ENCODE results near the gene NOX3. TPM values are rescaled to one million over a fixed set of nuclear protein-coding genes. Genes with fewer than 3 reads are reported as not detected.

NOX3 gene
- total RNA-seq, 1 experiment from 2014 or later = not detected

DNA sequence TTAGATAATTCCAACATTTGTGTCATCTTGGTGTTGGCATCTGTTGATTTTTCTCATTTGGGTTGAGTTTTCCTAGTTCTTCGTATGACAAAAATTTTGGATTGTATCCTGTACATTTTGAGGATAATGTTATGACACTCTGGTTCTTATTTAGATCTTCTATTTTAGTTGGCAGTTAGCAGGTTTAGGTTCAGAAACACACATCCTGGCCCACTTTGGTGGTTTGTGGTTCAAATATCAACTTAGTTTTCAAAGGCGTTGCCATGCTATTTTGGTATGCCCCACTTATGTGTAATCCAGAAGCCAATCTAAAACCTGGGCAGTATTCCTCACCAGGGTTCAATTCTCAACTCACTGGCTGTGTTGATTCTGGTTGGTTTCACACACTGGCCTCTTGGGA, 68.2 kb downstream of the NOX3 start:
- Histone ChIP-seq H3K9ac (ENCODE audit: extremely low read depth, insufficient read length, low read length) (no peak overlapping the region), H4K91ac (ENCODE audit: insufficient read length, low read depth, low read length) (no peak overlapping the region)
- TF ChIP-seq, protein P1, sequence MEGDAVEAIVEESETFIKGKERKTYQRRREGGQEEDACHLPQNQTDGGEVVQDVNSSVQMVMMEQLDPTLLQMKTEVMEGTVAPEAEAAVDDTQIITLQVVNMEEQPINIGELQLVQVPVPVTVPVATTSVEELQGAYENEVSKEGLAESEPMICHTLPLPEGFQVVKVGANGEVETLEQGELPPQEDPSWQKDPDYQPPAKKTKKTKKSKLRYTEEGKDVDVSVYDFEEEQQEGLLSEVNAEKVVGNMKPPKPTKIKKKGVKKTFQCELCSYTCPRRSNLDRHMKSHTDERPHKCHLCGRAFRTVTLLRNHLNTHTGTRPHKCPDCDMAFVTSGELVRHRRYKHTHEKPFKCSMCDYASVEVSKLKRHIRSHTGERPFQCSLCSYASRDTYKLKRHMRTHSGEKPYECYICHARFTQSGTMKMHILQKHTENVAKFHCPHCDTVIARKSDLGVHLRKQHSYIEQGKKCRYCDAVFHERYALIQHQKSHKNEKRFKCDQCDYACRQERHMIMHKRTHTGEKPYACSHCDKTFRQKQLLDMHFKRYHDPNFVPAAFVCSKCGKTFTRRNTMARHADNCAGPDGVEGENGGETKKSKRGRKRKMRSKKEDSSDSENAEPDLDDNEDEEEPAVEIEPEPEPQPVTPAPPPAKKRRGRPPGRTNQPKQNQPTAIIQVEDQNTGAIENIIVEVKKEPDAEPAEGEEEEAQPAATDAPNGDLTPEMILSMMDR (conservative IDR thresholded peaks at IDR 0.05) = no peak

More for the DNA sequence above, 68.2 kb downstream of the NOX3 start:
- Mint-ChIP-seq H3K36me3 (ENCODE audit: insufficient read depth in 1 of 3, low read depth in 3 of 3) (no peaks in the 10 kb centered on the region; a peak in 1 of 7 replicates), H3K27ac (no peak overlapping the region), H3K4me1 (no peaks in the 10 kb centered on the region), H3K9me3 (no peaks in the 10 kb centered on the region), H3K27me3 (ENCODE audit: low read depth) (no peaks in the 10 kb centered on the region), H3K4me3 (no peak overlapping the region)
- no peaks in the 10 kb centered on the region for H3K79me2 ChIP-seq (ENCODE audit: insufficient read depth, low read length)
- H3K56ac ChIP-seq (ENCODE audit: insufficient read length, low read depth, low read length) = no peak overlapping the region
- H3K79me1 ChIP-seq (ENCODE audit: insufficient read depth, low read depth, low read length, poor library complexity, severe bottlenecking) = no peaks in the 10 kb centered on the region
- H3K4ac ChIP-seq (ENCODE audit: low read depth, low read length) = no peak overlapping the region
- H2BK12ac ChIP-seq (ENCODE audit: insufficient read length, low read depth, low read length) = no peak overlapping the region
- no peak overlapping the region for H2BK20ac ChIP-seq (ENCODE audit: low read depth, low read length, poor library complexity, severe bottlenecking)
- H4K20me1 ChIP-seq (ENCODE audit: control insufficient read depth, insufficient read depth, insufficient read length) = no peaks in the 10 kb centered on the region
- no peak overlapping the region for H3K27ac ChIP-seq (ENCODE audit: insufficient read length, low read depth, low read length)
- H3K14ac ChIP-seq (ENCODE audit: insufficient read depth, low read length) = no peak overlapping the region
- DNase-seq = no peak
- H2BK120ac ChIP-seq (ENCODE audit: low read depth, low read length, poor library complexity, severe bottlenecking) = no peak overlapping the region
- H4K8ac ChIP-seq (replicated peaks; ENCODE audit: insufficient read length, low read depth, low read length) = no peak overlapping the region
- H3K27me3 ChIP-seq (ENCODE audit: insufficient read depth, low read length) = no peaks in the 10 kb centered on the region
- no peaks in the 10 kb centered on the region for H3K23me2 ChIP-seq (ENCODE audit: insufficient read length, low read depth, low read length, poor library complexity, severe bottlenecking)
- H4K5ac ChIP-seq (ENCODE audit: insufficient read length, low read depth, low read length) = no peak overlapping the region
- no peak overlapping the region for H3K4me2 ChIP-seq (ENCODE audit: insufficient read depth, insufficient read length, low read length)
- WGBS (ENCODE audit: extremely low coverage, insufficient read length, low lambda C conversion rate) = no CpG with 5 or more reads among the region's 2 CpGs
- no peak overlapping the region for H3K23ac ChIP-seq (ENCODE audit: insufficient read length, low read depth, low read length)
- no peaks in the 10 kb centered on the region for H3K4me1 ChIP-seq (ENCODE audit: insufficient read depth, low read length)
- H3T11ph ChIP-seq (ENCODE audit: low read length) = no peak overlapping the region
- H3K9me3 ChIP-seq (ENCODE audit: control insufficient read depth, low read depth, low read length) = no peaks in the 10 kb centered on the region
- H2BK15ac ChIP-seq (ENCODE audit: low read depth, low read length) = no peak overlapping the region
- H3K18ac ChIP-seq (ENCODE audit: insufficient read length, low read depth, low read length) = no peak overlapping the region
- H2AFZ ChIP-seq (ENCODE audit: low read length) = no peak overlapping the region
- H2BK5ac ChIP-seq (ENCODE audit: insufficient read length, low read length) = no peak overlapping the region
- no peak overlapping the region for H2AK5ac ChIP-seq (ENCODE audit: insufficient read length, low read length)
